AG08396 (cell line): Measurements from ENCODE around the gene SLC6A9.

Experiments
- DNase-seq: peaks from one replicate; pipeline ENCODE4 v3.0.0; 2012; ENCODE audit warnings: low spot score, mixed read lengths

The SLC6A9 gene

GRCh38 chr1:44048532-44049215 lies 17.4 kb upstream of the SLC6A9 start:
- DNase-seq = no peak

- no peak for DNase-seq
Observed at GRCh38 chr1:44047131-44047530, 15.9 kb upstream of the SLC6A9 start.

- no peak for DNase-seq
Observed at GRCh38 chr1:44045064-44045463, 13.8 kb upstream of the SLC6A9 start.

GRCh38 chr1:44044071-44044801 lies 13.0 kb upstream of the SLC6A9 start:
- no peak for DNase-seq

- DNase-seq = no peak
Observed at GRCh38 chr1:44043176-44044070, 12.2 kb upstream of the SLC6A9 start.

- no peak for DNase-seq
Observed at GRCh38 chr1:44040846-44041245, 9.6 kb upstream of the SLC6A9 start.

- no peak for DNase-seq
Observed at GRCh38 chr1:44040418-44040817, 9.2 kb upstream of the SLC6A9 start.

GRCh38 chr1:44038876-44039657 lies 7.8 kb upstream of the SLC6A9 start:
- DNase-seq = no peak

- no peak for DNase-seq
Observed at GRCh38 chr1:44037154-44037553, 5.9 kb upstream of the SLC6A9 start.

- peak; percentile 73 for DNase-seq
Observed at GRCh38 chr1:44036409-44037139, 5.3 kb upstream of the SLC6A9 start.

- DNase-seq = no peak
Observed at GRCh38 chr1:44035726-44036408, 4.6 kb upstream of the SLC6A9 start.

- DNase-seq = no peak
Observed at GRCh38 chr1:44034976-44035716, 3.9 kb upstream of the SLC6A9 start.

GRCh38 chr1:44034423-44034822 lies 3.2 kb upstream of the SLC6A9 start:
- no peak for DNase-seq

GRCh38 chr1:44033756-44034155 lies 2.5 kb upstream of the SLC6A9 start:
- DNase-seq = no peak

- no peak for DNase-seq
Observed at GRCh38 chr1:44033041-44033575, 1.8 kb upstream of the SLC6A9 start.

- no peak for DNase-seq
Observed at GRCh38 chr1:44032170-44032790, 1.0 kb upstream of the SLC6A9 start.

GRCh38 chr1:44030605-44031251 lies 534 bp downstream of the SLC6A9 start:
- peak; percentile 53 for DNase-seq

GRCh38 chr1:44029911-44030604 lies 1.2 kb downstream of the SLC6A9 start:
- DNase-seq = peak; percentile 93
